Neural crest cell (in vitro differentiated cells): ENCODE results near the gene THEM4. TPM values are rescaled to one million over a fixed set of nuclear protein-coding genes. Genes with fewer than 3 reads are reported as not detected.
"Not testable (repeated sequence)": the region's sequence is repeated elsewhere in the genome, so short reads cannot be mapped to it uniquely, and the experiment has no call there.

ENCODE experiments used
- DNase-seq: peaks from one replicate; pipeline ENCODE4 v3.0.0; 2021; ENCODE audit warnings: low read depth, mixed read lengths, low spot score
- H3K27ac Mint-ChIP-seq: one replicate; pipeline ENCODE4 v1.8.0; 2021; ENCODE audit warnings: mild to moderate bottlenecking, mixed read lengths; ENCODE audit not compliant: unreplicated experiment
- H3K27me3 Mint-ChIP-seq: 2 replicates; pipeline ENCODE4 v1.8.0; 2021; ENCODE audit warnings: low read depth, mild to moderate bottlenecking, mixed read lengths
- H3K36me3 Mint-ChIP-seq: 2 replicates; pipeline ENCODE4 v1.8.0; 2021; ENCODE audit warnings: low read depth, mild to moderate bottlenecking, mixed read lengths
- H3K4me1 Mint-ChIP-seq: 2 replicates; pipeline ENCODE4 v1.8.0; 2021; ENCODE audit warnings: mixed read lengths
- H3K4me3 Mint-ChIP-seq: one replicate; pipeline ENCODE4 v1.8.0; 2021; ENCODE audit warnings: mild to moderate bottlenecking, mixed read lengths
- H3K9me3 Mint-ChIP-seq: 2 replicates; pipeline ENCODE4 v1.8.0; 2021; ENCODE audit warnings: mixed read lengths
- CTCF ChIP-seq: fragments of 200-600 bp; sonication (generic); conservative IDR thresholded peaks from 2 replicates; pipeline ENCODE4 v1.5.0; 2021; ENCODE audit warnings: antibody characterized with exemption, mild to moderate bottlenecking
- total RNA-seq: library from RNA; stranded (reverse); gene quantifications from 2 replicates; pipeline ENCODE4 v1.2.1, GENCODE V29; 2021

THEM4 gene
- total RNA-seq, 1 donor from 2014 or later, result 21.6 TPM

- Mint-ChIP-seq H3K27me3 (no peaks in the 10 kb centered on the region), H3K4me1 (no peaks in the 10 kb centered on the region), H3K36me3 (peaks cover 3% of the 10 kb centered on the region), H3K4me3 (no peak overlapping the region), H3K27ac (no peak overlapping the region), H3K9me3 (no peaks in the 10 kb centered on the region)
- no peak for DNase-seq
- TF ChIP-seq CTCF, result no peak
These were observed 33.8 kb downstream of the THEM4 start for GRCh38 chr1:151875419-151876097.

- H3K4me3 Mint-ChIP-seq, result not testable (repeated sequence)
These were observed 36.5 kb downstream of the THEM4 start for GRCh38 chr1:151872776-151873175.

GRCh38 chr1:151871284-151872030, 37.9 kb downstream of the THEM4 start:
- TF ChIP-seq CTCF, result no peak
- Mint-ChIP-seq H3K27ac (no peak overlapping the region), H3K4me3 (no peak overlapping the region), H3K9me3 (no peaks in the 10 kb centered on the region), H3K4me1 (no peaks in the 10 kb centered on the region), H3K27me3 (peaks cover 2% of the 10 kb centered on the region), H3K36me3 (peaks cover 3% of the 10 kb centered on the region)
- DNase-seq, result no peak

More at GRCh38 chr1:151872776-151873175, 36.5 kb downstream of the THEM4 start:
- not testable (repeated sequence) for DNase-seq, H3K27me3 Mint-ChIP-seq, H3K27ac Mint-ChIP-seq, H3K4me1 Mint-ChIP-seq, H3K36me3 Mint-ChIP-seq, H3K9me3 Mint-ChIP-seq

GRCh38 chr1:151868486-151868885, 40.8 kb downstream of the THEM4 start:
- no peaks in the 10 kb centered on the region for H3K4me1 Mint-ChIP-seq
- H3K27ac Mint-ChIP-seq, result no peak overlapping the region
- H3K9me3 Mint-ChIP-seq, result no peaks in the 10 kb centered on the region
- no peaks in the 10 kb centered on the region for H3K36me3 Mint-ChIP-seq
- DNase-seq, result no peak
- peaks cover 2% of the 10 kb centered on the region for H3K27me3 Mint-ChIP-seq
- H3K4me3 Mint-ChIP-seq, result no peak overlapping the region
- TF ChIP-seq CTCF, result no peak

GRCh38 chr1:151867765-151868411, 41.4 kb downstream of the THEM4 start:
- no peak for TF ChIP-seq CTCF
- no peak overlapping the region for H3K27ac Mint-ChIP-seq
- H3K4me1 Mint-ChIP-seq, result no peaks in the 10 kb centered on the region
- no peaks in the 10 kb centered on the region for H3K9me3 Mint-ChIP-seq
- H3K27me3 Mint-ChIP-seq, result peaks cover 3% of the 10 kb centered on the region
- no peak for DNase-seq
- H3K4me3 Mint-ChIP-seq, result no peak overlapping the region
- H3K36me3 Mint-ChIP-seq, result no peaks in the 10 kb centered on the region
